HepG2 (cell line): ENCODE data around the gene CAD. TPM values are rescaled to one million over a fixed set of nuclear protein-coding genes. Genes with fewer than 3 reads are reported as not detected.
A peak's percentile ranks its signal among the peaks of the same experiment; 100 is the strongest.

Experiments used
- MED8 ChIP-seq: sonication (generic); formaldehyde crosslinking; IDR thresholded peaks from 2 replicates; pipeline ENCODE4 v1.8.1; 2023; ENCODE audit warnings: mild to moderate bottlenecking, missing genetic modification reagents; ENCODE audit not compliant: insufficient replicate concordance
- NFE2L2 ChIP-seq: fragments of 150-350 bp; IDR thresholded peaks from 2 replicates; pipeline ENCODE4 v1.6.1; 2014; ENCODE audit warnings: low read length
- PAF1 ChIP-seq: IDR thresholded peaks from 2 replicates; pipeline ENCODE4 v1.6.1; 2016; ENCODE audit warnings: missing genetic modification reagents, missing compliant biosample characterization
- RELA ChIP-seq: sonication (generic); formaldehyde crosslinking; IDR thresholded peaks from 2 replicates; pipeline ENCODE4 v1.4.0; 2020; ENCODE audit warnings: missing genetic modification reagents
- RERE ChIP-seq: IDR thresholded peaks from 2 replicates; pipeline ENCODE4 v1.6.1; 2016; ENCODE audit warnings: low read depth, missing genetic modification reagents, missing compliant biosample characterization
- SPEN ChIP-seq: sonication (generic); formaldehyde crosslinking; IDR thresholded peaks from 2 replicates; pipeline ENCODE4 v1.5.1; 2020; ENCODE audit warnings: low read depth, mild to moderate bottlenecking, missing genetic modification reagents
- SRSF4 ChIP-seq: fragments of 200-400 bp; formaldehyde crosslinking; IDR thresholded peaks from one replicate; pipeline ENCODE4 v1.6.1; 2018; ENCODE audit warnings: mild to moderate bottlenecking, low read depth, low read length, moderate library complexity; ENCODE audit not compliant: poor library complexity, severe bottlenecking
- TAF15 ChIP-seq: fragments of 200-400 bp; formaldehyde crosslinking; IDR thresholded peaks from one replicate; pipeline ENCODE4 v1.6.1; 2018; ENCODE audit warnings: mild to moderate bottlenecking, low read depth, low read length; ENCODE audit not compliant: poor library complexity, severe bottlenecking
- U2AF1 ChIP-seq: fragments of 200-400 bp; formaldehyde crosslinking; optimal IDR thresholded peaks from 2 replicates; pipeline ENCODE3; 2017; ENCODE audit warnings: mild to moderate bottlenecking, low read depth, low read length
- ZBTB33 ChIP-seq: sonication (generic); formaldehyde crosslinking; IDR thresholded peaks from 2 replicates; pipeline ENCODE4 v1.4.0; 2020; ENCODE audit warnings: missing genetic modification reagents
- ZFP36L1 ChIP-seq: sonication (generic); formaldehyde crosslinking; IDR thresholded peaks from 2 replicates; pipeline ENCODE4 v1.8.0; 2022; ENCODE audit warnings: mild to moderate bottlenecking, missing genetic modification reagents, moderate library complexity
- ZFP41 ChIP-seq: sonication (generic); formaldehyde crosslinking; IDR thresholded peaks from 2 replicates; pipeline ENCODE4 v1.4.0; 2020; ENCODE audit warnings: mild to moderate bottlenecking, missing genetic modification reagents, borderline replicate concordance
- ZNF282 ChIP-seq: fragments of 450-650 bp; IDR thresholded peaks from 2 replicates; pipeline ENCODE4 v1.6.1; 2018; ENCODE audit not compliant: partially characterized antibody
- ZNF616 ChIP-seq: sonication (generic); formaldehyde crosslinking; IDR thresholded peaks from 2 replicates; pipeline ENCODE4 v1.5.0; 2020; ENCODE audit warnings: low read depth, mild to moderate bottlenecking, missing genetic modification reagents
- polyA plus RNA-seq, 8 experiments: library from polyadenylated mRNA; depleted of rRNA in 3 of 8; stranded (reverse) in 7 of 8; unstranded in 1 of 8; fragments of >200 nt; fragmentation: Illumina TruSeq in 4 of 8; extraction: Trizol in 4 of 8; gene quantifications; 2 replicates each; pipeline versions ENCODE4 v1.2.1 to v1.2.3, GENCODE V29; 2011 to 2016; ENCODE audit warnings: low read depth in 4 of 8, missing spikeins in 1 of 8, mixed read lengths in 1 of 8; ENCODE audit not compliant: insufficient read depth in 1 of 8
- total RNA-seq, 5 experiments: library from RNA; depleted of rRNA; stranded (reverse); fragments of >200 nt; fragmentation: Illumina TruSeq; extraction: Trizol; gene quantifications; 2 replicates each; pipeline ENCODE4 v1.2.3, GENCODE V29; 2016; ENCODE audit warnings: low read depth in 1 of 5
- TF ChIP-seq, protein P1 (sequence below): sonication (generic); formaldehyde crosslinking; IDR thresholded peaks from 2 replicates; pipeline ENCODE4 v1.4.0; 2020; ENCODE audit warnings: missing genetic modification reagents
- TF ChIP-seq, protein P2 (sequence below): IDR thresholded peaks from 2 replicates; pipeline ENCODE4 v1.6.1; 2016; ENCODE audit warnings: missing compliant biosample characterization, missing genetic modification reagents, borderline replicate concordance

Gene CAD
- total and polyA plus RNA-seq, 2 of the 13 experiments (the other 11 are each of a cell fraction or from before 2014, with no cell fraction given) = 21.7 to 37.0 TPM

DNA sequence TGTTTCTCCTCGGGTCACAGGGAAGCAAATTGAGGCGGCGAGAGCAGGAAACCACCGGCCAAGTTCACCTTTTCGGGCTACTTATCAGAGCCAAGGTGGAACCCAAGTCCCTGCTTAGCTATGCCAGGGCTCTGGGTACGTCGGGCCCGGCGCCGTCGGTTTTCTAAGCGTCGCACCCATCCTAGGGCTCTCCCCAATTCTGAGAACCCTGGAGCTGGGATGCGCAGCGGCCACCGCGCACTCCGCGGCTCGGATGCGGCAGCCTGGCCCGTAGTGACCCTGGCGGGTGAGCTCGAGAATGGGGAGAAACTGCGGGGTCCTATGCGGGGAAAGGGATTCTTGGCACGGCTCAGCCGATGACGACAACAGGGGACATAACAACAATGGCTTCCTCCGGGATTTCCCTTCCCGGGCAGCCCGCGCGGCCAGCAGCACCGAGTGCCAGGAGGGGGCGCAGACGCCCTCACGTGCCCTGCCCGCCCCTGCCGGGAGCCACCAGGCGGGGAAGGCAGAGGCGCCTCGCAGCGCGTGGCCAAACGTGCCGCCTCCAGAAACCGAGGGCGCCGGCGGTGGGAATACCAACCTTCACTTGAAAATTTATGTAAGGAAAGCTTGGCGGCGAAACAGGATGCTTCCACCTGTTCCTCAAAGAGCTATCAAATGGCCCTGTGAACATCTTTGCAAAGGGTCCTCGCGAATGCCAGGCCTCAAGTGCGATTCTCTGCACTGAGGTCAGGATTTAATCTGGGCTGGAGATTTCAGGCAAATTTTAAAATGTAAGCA is 47.8 kb downstream of the CAD start (continued):
- TF ChIP-seq, protein P1, sequence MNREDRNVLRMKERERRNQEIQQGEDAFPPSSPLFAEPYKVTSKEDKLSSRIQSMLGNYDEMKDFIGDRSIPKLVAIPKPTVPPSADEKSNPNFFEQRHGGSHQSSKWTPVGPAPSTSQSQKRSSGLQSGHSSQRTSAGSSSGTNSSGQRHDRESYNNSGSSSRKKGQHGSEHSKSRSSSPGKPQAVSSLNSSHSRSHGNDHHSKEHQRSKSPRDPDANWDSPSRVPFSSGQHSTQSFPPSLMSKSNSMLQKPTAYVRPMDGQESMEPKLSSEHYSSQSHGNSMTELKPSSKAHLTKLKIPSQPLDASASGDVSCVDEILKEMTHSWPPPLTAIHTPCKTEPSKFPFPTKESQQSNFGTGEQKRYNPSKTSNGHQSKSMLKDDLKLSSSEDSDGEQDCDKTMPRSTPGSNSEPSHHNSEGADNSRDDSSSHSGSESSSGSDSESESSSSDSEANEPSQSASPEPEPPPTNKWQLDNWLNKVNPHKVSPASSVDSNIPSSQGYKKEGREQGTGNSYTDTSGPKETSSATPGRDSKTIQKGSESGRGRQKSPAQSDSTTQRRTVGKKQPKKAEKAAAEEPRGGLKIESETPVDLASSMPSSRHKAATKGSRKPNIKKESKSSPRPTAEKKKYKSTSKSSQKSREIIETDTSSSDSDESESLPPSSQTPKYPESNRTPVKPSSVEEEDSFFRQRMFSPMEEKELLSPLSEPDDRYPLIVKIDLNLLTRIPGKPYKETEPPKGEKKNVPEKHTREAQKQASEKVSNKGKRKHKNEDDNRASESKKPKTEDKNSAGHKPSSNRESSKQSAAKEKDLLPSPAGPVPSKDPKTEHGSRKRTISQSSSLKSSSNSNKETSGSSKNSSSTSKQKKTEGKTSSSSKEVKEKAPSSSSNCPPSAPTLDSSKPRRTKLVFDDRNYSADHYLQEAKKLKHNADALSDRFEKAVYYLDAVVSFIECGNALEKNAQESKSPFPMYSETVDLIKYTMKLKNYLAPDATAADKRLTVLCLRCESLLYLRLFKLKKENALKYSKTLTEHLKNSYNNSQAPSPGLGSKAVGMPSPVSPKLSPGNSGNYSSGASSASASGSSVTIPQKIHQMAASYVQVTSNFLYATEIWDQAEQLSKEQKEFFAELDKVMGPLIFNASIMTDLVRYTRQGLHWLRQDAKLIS (CRISPR knock-in tag) = no peak
- TF ChIP-seq SRSF4 (no peak), TAF15 (peak; percentile 79), RERE (no peak), ZBTB33 (peak; percentile 60; the same call in 1 of the 2 replicates), ZNF282 (no peak), NFE2L2 (no peak), ZNF616 (CRISPR knock-in tag) (peak; percentile 92), RELA (CRISPR knock-in tag) (peak; percentile 66; the same call in 1 of the 2 replicates), ZFP36L1 (CRISPR knock-in tag) (no peak), PAF1 (CRISPR knock-in tag) (no peak), SPEN (CRISPR knock-in tag) (no peak), U2AF1 (no peak), MED8 (CRISPR knock-in tag) (no peak), ZFP41 (CRISPR knock-in tag) (no peak)
- TF ChIP-seq, protein P2, sequence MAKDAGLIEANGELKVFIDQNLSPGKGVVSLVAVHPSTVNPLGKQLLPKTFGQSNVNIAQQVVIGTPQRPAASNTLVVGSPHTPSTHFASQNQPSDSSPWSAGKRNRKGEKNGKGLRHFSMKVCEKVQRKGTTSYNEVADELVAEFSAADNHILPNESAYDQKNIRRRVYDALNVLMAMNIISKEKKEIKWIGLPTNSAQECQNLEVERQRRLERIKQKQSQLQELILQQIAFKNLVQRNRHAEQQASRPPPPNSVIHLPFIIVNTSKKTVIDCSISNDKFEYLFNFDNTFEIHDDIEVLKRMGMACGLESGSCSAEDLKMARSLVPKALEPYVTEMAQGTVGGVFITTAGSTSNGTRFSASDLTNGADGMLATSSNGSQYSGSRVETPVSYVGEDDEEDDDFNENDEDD (CRISPR knock-in tag) = peak; percentile 96
